ENCODE measurements around the gene CSNK1G1. TPM values are rescaled to one million over a fixed set of nuclear protein-coding genes. Genes with fewer than 3 reads are reported as not detected.

The CSNK1G1 gene
- total and polyA plus RNA-seq, 2 of the 8 experiments (the other 6 are each of a cell fraction or from before 2014, with no cell fraction given) = 6.0 to 12.9 TPM

- CTCF ChIA-PET (ENCODE audit: partially characterized antibody) = interaction anchor here (0.9 kb wide), 1 partner anchor 468 kb away, joined by 3 read pairs; no protein-coding TSS in a partner anchor
- no peak overlapping the region for H4K5ac ChIP-seq (ENCODE audit: insufficient read length, low read depth, low read length)
- DNase-seq (ENCODE audit: low read depth in 1 of 2, low spot score in 2 of 2) = no peak
- no peak overlapping the region for H3K4me3 ChIP-seq (ENCODE audit: extremely low read depth in 1 of 4, insufficient read depth in 2 of 4, low read depth in 3 of 4, low read length in 4 of 4)
- no peaks in the 10 kb centered on the region for H3K79me2 ChIP-seq (ENCODE audit: control insufficient read depth in 1 of 2, insufficient read depth in 2 of 2, low read length in 2 of 2)
- H3K36me3 ChIP-seq (ENCODE audit: control insufficient read depth in 2 of 4, insufficient read depth in 4 of 4, low read length in 3 of 4) = peaks cover 0 to 4% (median 3%) of the 10 kb centered on the region in 4 experiments; a peak in 2 of 8 replicates
- no peak overlapping the region for H3K4ac ChIP-seq (replicated peaks; ENCODE audit: insufficient read length, low read depth, low read length)
- no peak overlapping the region for H2AK5ac ChIP-seq (ENCODE audit: low read depth, low read length)
- H3K56ac ChIP-seq (replicated peaks; ENCODE audit: insufficient read length, low read depth, low read length) = no peak overlapping the region
- H3K23ac ChIP-seq (ENCODE audit: insufficient read length) = no peak overlapping the region
- no peak overlapping the region for H2BK120ac ChIP-seq (replicated peaks; ENCODE audit: low read depth, low read length)
- H2BK20ac ChIP-seq (ENCODE audit: low read length) = no peak overlapping the region
- no peaks in the 10 kb centered on the region for H3K23me2 ChIP-seq (ENCODE audit: low read depth, low read length)
- no peak overlapping the region for H3K9ac ChIP-seq (replicated peaks in 1 of 4; ENCODE audit: extremely low read depth in 1 of 4, low read depth in 3 of 4, low read length in 3 of 4)
- H3K18ac ChIP-seq (ENCODE audit: extremely low read depth, low read length) = no peak overlapping the region
- no peak for FAIRE-seq
- no peak overlapping the region for H4K91ac ChIP-seq (replicated peaks; ENCODE audit: insufficient read length, low read length)
- H3K27ac ChIP-seq (ENCODE audit: low read depth, low read length) = no peak overlapping the region
- no peak overlapping the region for H2BK5ac ChIP-seq (ENCODE audit: low read depth, low read length)
- H4K8ac ChIP-seq (ENCODE audit: extremely low read depth, insufficient read depth, low read length) = no peak overlapping the region
- H3K79me1 ChIP-seq (ENCODE audit: low read depth, low read length) = no peaks in the 10 kb centered on the region
- no peak overlapping the region for H2BK15ac ChIP-seq (ENCODE audit: low read length)
- H4K20me1 ChIP-seq (replicated peaks in 1 of 2; ENCODE audit: control insufficient read depth in 1 of 2, insufficient read depth in 2 of 2, low read length in 2 of 2) = peaks cover 0 to 2% of the 10 kb centered on the region in 2 experiments
- 85% methylated on average over 3 of the region's 3 CpGs; no CpG with 5 or more reads in 1 of the 2 experiments for WGBS, 2 experiments (ENCODE audit: extremely low coverage in 1 of 2, insufficient coverage in 1 of 2, insufficient read length in 1 of 2, insufficient replicate concordance in 2 of 2, low coverage in 1 of 2, low lambda C conversion rate in 2 of 2, missing lambda C conversion rate in 1 of 2)
- H3K4me1 ChIP-seq (replicated peaks in 1 of 4; ENCODE audit: control insufficient read depth in 3 of 4, insufficient read depth in 4 of 4, low read length in 3 of 4) = no peaks in the 10 kb centered on the region
- POLR2A ChIA-PET (ENCODE audit: partially characterized antibody) = no interaction called here
- no peaks in the 10 kb centered on the region for H3K27me3 ChIP-seq (replicated peaks in 1 of 4; ENCODE audit: control insufficient read depth in 3 of 4, extremely low read depth in 1 of 4, insufficient read depth in 3 of 4, low read length in 3 of 4)
- H3K9me3 ChIP-seq (ENCODE audit: insufficient read depth in 2 of 2, low read depth in 1 of 2, low read length in 1 of 2) = no peaks in the 10 kb centered on the region
- H3K4me2 ChIP-seq (ENCODE audit: insufficient read depth in 1 of 2, low read depth in 2 of 2, low read length in 2 of 2) = no peak overlapping the region
- no peak overlapping the region for H2BK12ac ChIP-seq (ENCODE audit: low read depth, low read length)
- no peak overlapping the region for H3K14ac ChIP-seq (ENCODE audit: insufficient read length)
- no peak overlapping the region for H2AFZ ChIP-seq (ENCODE audit: low read length)
- no peak for TF ChIP-seq ATF3 (IDR thresholded peaks at IDR 0.05; ENCODE audit: insufficient read depth, low read depth, low read length)
- no peak for TF ChIP-seq CHD1 (IDR thresholded peaks at IDR 0.05; ENCODE audit: low read depth, low read length)
- TF ChIP-seq TBP (IDR thresholded peaks at IDR 0.05; ENCODE audit: low read depth, low read length) = no peak
- TF ChIP-seq RBBP5 (IDR thresholded peaks at IDR 0.05; ENCODE audit: borderline replicate concordance, low read depth, low read length) = no peak
- no peak for TF ChIP-seq YY1 (IDR thresholded peaks at IDR 0.05; ENCODE audit: low read depth, low read length)
Observed at GRCh38 chr15:64213646-64214045, 142.3 kb downstream of the CSNK1G1 start.
